Measurements from ENCODE around the gene EWSR1. TPM values are rescaled to one million over a fixed set of nuclear protein-coding genes. Genes with fewer than 3 reads are reported as not detected.

Gene EWSR1
- total and polyA plus RNA-seq, 2 of the 4 experiments (the other 2 are of a cell fraction): 243 to 518 TPM

DNA sequence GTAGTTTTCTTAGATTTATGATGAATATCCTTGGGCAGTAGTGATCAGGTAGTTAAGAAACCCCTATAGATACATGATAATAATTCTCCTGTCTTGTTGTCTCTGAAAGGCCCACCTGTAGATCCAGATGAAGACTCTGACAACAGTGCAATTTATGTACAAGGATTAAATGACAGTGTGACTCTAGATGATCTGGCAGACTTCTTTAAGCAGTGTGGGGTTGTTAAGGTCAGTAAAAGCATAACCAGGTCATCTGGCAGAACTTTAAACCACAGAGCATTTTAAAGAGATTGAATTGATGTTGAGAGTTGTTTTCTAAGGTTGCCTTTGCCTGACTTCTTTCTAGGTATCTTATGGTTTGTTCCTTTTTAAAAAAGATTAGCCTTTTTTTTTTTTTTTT, 24.3 kb downstream of the EWSR1 start:
- no peak overlapping the region for H4K8ac ChIP-seq (ENCODE audit: low read depth in 2 of 2, low read length in 2 of 2)
- H3K36me3 ChIP-seq (ENCODE audit: control insufficient read depth, insufficient read depth, low read length): peaks cover 66% of the 10 kb centered on the region
- no peak overlapping the region for H3K4me2 ChIP-seq (ENCODE audit: low read depth, low read length)
- DNase-seq (no peak), ATAC-seq (ENCODE audit: low read depth) (no peak)
- H2BK20ac ChIP-seq (ENCODE audit: low read depth, low read length): no peak overlapping the region
- no peak overlapping the region for H2BK120ac ChIP-seq (ENCODE audit: low read depth, low read length)
- no peak overlapping the region for H4K5ac ChIP-seq (ENCODE audit: low read depth, low read length)
- H3K18ac ChIP-seq (ENCODE audit: low read depth, low read length): no peak overlapping the region
- no peak overlapping the region for H3K56ac ChIP-seq (ENCODE audit: extremely low read depth, insufficient read depth, low read length)
- no peak overlapping the region for H2AFZ ChIP-seq (replicated peaks; ENCODE audit: low read length, poor library complexity)
- H3K4ac ChIP-seq (ENCODE audit: low read depth, low read length): no peak overlapping the region
- TF ChIP-seq, protein P1, sequence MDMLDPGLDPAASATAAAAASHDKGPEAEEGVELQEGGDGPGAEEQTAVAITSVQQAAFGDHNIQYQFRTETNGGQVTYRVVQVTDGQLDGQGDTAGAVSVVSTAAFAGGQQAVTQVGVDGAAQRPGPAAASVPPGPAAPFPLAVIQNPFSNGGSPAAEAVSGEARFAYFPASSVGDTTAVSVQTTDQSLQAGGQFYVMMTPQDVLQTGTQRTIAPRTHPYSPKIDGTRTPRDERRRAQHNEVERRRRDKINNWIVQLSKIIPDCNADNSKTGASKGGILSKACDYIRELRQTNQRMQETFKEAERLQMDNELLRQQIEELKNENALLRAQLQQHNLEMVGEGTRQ (IDR thresholded peaks at IDR 0.05; ENCODE audit: low read depth, low read length): no peak
- TF ChIP-seq MAFK (IDR thresholded peaks at IDR 0.05; ENCODE audit: low read depth, low read length): no peak
- TF ChIP-seq SMC3 (IDR thresholded peaks at IDR 0.05; ENCODE audit: low read depth, low read length): no peak
- TF ChIP-seq, protein P2, sequence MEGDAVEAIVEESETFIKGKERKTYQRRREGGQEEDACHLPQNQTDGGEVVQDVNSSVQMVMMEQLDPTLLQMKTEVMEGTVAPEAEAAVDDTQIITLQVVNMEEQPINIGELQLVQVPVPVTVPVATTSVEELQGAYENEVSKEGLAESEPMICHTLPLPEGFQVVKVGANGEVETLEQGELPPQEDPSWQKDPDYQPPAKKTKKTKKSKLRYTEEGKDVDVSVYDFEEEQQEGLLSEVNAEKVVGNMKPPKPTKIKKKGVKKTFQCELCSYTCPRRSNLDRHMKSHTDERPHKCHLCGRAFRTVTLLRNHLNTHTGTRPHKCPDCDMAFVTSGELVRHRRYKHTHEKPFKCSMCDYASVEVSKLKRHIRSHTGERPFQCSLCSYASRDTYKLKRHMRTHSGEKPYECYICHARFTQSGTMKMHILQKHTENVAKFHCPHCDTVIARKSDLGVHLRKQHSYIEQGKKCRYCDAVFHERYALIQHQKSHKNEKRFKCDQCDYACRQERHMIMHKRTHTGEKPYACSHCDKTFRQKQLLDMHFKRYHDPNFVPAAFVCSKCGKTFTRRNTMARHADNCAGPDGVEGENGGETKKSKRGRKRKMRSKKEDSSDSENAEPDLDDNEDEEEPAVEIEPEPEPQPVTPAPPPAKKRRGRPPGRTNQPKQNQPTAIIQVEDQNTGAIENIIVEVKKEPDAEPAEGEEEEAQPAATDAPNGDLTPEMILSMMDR (conservative IDR thresholded peaks at IDR 0.05; ENCODE audit: low read depth, low read length): no peak
- TF ChIP-seq CHD1 (IDR thresholded peaks at IDR 0.05; ENCODE audit: low read depth, low read length): no peak
- dilution Hi-C loops (cut with HindIII; ENCODE audit: low sequenced_read_pairs, unreplicated experiment) (no loop called here), in situ Hi-C loops (cut with MboI; ENCODE audit: low sequenced_read_pairs) (no loop called here), intact Hi-C loops (cut with micrococcal nuclease) (no loop called here)
- CTCF ChIA-PET: no interaction called here
- peaks cover 58% of the 10 kb centered on the region for H4K20me1 ChIP-seq (ENCODE audit: insufficient read depth, low read length)
- no peaks in the 10 kb centered on the region for H3K4me1 ChIP-seq (ENCODE audit: control insufficient read depth, insufficient read depth, low read length)
- no peaks in the 10 kb centered on the region; the same call in 1 of the 2 replicates for H3K9me1 ChIP-seq (ENCODE audit: insufficient read depth, low read length)
- no TSS peak for BruUV-seq (replicated peaks)
- H3K14ac ChIP-seq (replicated peaks; ENCODE audit: low read depth, low read length): no peak overlapping the region
- peaks cover 53 to 55% of the 10 kb centered on the region in 2 experiments for H3K79me1 ChIP-seq (ENCODE audit: low read depth in 1 of 2, low read length in 2 of 2)
- H3K27me3 ChIP-seq (ENCODE audit: control insufficient read depth, insufficient read depth, low read length): no peaks in the 10 kb centered on the region
- no peak overlapping the region for H2BK15ac ChIP-seq (ENCODE audit: low read depth, low read length)
- no peak overlapping the region for H2AK5ac ChIP-seq (ENCODE audit: low read depth, low read length)
- POLR2A ChIA-PET (ENCODE audit: unreplicated experiment): no interaction called here
- H3K9me3 ChIP-seq (ENCODE audit: control insufficient read depth, insufficient read depth, low read length): no peaks in the 10 kb centered on the region
- no peak overlapping the region for H3K4me3 ChIP-seq (ENCODE audit: insufficient read depth, low read depth, low read length)
- H3K27ac ChIP-seq (ENCODE audit: insufficient read depth, low read length): no peak overlapping the region
- no peak overlapping the region for H3K23ac ChIP-seq (ENCODE audit: low read depth, low read length)
- no peak overlapping the region for H2AK9ac ChIP-seq (replicated peaks; ENCODE audit: low read depth, low read length, poor library complexity)
- H3K9ac ChIP-seq (ENCODE audit: low read depth, low read length): no peak overlapping the region
- no peak overlapping the region for H2BK5ac ChIP-seq (ENCODE audit: low read depth, low read length, poor library complexity, severe bottlenecking)
- H4K91ac ChIP-seq (ENCODE audit: insufficient read depth, low read depth, low read length): no peak overlapping the region

Data from IMR-90 (cell line).